A549 (cell line): ENCODE measurements around the gene LARGE1. TPM values are rescaled to one million over a fixed set of nuclear protein-coding genes. Genes with fewer than 3 reads are reported as not detected.

Source experiments
- ATAC-seq, 2 experiments: fragments of 200-7000 bp in 1 of 2; fragments of >200 bp in 1 of 2; cut with Nextera tagmentation in 1 of 2; cut with Tn5 transposase in 1 of 2; 3 replicates each; pipeline versions ENCODE4 v1.8.0 to v1.9.1; 2018 to 2020; ENCODE audit warnings: mild to moderate bottlenecking in 1 of 2, moderate library complexity in 1 of 2
- CTCF ChIA-PET: fragments of 300-600 bp; sonication (Branson Sonifier 250); formaldehyde crosslinking; extraction: SDS; loops from one replicate; lab custom pipeline; 2021; ENCODE audit warnings: antibody characterized with exemption, inconsistent platforms; lab: Yijun Ruan, JAX
- POLR2A ChIA-PET: fragments of 350-600 bp; formaldehyde crosslinking; extraction: SDS; loops from one replicate; lab custom pipeline; 2021; ENCODE audit warnings: antibody characterized with exemption, inconsistent platforms; lab: Yijun Ruan, JAX
- DNase-seq, 2 experiments: peaks; one replicate each; pipeline versions ENCODE4 v3.0.0 to v3.0.0-alpha.2; 2011 to 2016; ENCODE audit warnings: low read depth in 1 of 2, low spot score in 1 of 2
- FAIRE-seq: peaks from 2 replicates; lab custom pipeline; 2011; peaks lifted over from hg19 to GRCh38; lab: Jason Lieb, UNC
- H3K27ac ChIP-seq, 2 experiments: fragments of >200 bp; sonication (Bioruptor Twin); formaldehyde crosslinking; 3 replicates each; pipeline ENCODE4 v1.5.1; 2016 to 2017
- H3K4me1 ChIP-seq: fragments of >200 bp; sonication (Bioruptor Twin); formaldehyde crosslinking; 3 replicates; pipeline ENCODE4 v1.6.1; 2016
- H3K4me2 ChIP-seq: fragments of >200 bp; sonication (Bioruptor Twin); formaldehyde crosslinking; 3 replicates; pipeline ENCODE4 v1.6.1; 2016
- H3K4me3 ChIP-seq: fragments of >200 bp; sonication (Bioruptor Twin); formaldehyde crosslinking; 3 replicates; pipeline ENCODE4 v1.5.1; 2016
- H3K9me3 ChIP-seq: fragments of >200 bp; sonication (Bioruptor Twin); formaldehyde crosslinking; 3 replicates; pipeline ENCODE4 v1.6.1; 2016
- BCL3 ChIP-seq: fragments of >200 bp; sonication (Bioruptor Twin); formaldehyde crosslinking; IDR thresholded peaks from 3 replicates; pipeline ENCODE4 v1.6.1; 2016
- BHLHE40 ChIP-seq: IDR thresholded peaks from 2 replicates; pipeline ENCODE4 v1.6.1; 2012; ENCODE audit warnings: low read depth, low read length, inconsistent platforms
- CBX2 ChIP-seq: fragments of 200-600 bp; sonication (generic); IDR thresholded peaks from 2 replicates; pipeline ENCODE4 v1.6.1; 2016; ENCODE audit warnings: low read depth, mild to moderate bottlenecking, borderline replicate concordance
- CBX8 ChIP-seq: fragments of 200-600 bp; sonication (generic); IDR thresholded peaks from 2 replicates; pipeline ENCODE4 v1.6.1; 2016
- CTCF ChIP-seq: fragments of >200 bp; sonication (Bioruptor Twin); formaldehyde crosslinking; IDR thresholded peaks from 3 replicates; pipeline ENCODE4 v1.5.1; 2016
- EP300 ChIP-seq, 2 experiments: fragments of >200 bp; sonication (Bioruptor Twin); formaldehyde crosslinking; IDR thresholded peaks; 2 replicates in 1 of 2; 3 replicates in 1 of 2; pipeline ENCODE4 v1.6.1; 2016 to 2017
- ESRRA ChIP-seq: fragments of 150-350 bp; IDR thresholded peaks from 2 replicates; pipeline ENCODE4 v1.6.1; 2014; ENCODE audit warnings: mild to moderate bottlenecking, low read length, borderline replicate concordance
- FOSL2 ChIP-seq, 2 experiments: fragments of 450-650 bp in 1 of 2; fragments of >200 bp in 1 of 2; sonication (Bioruptor Twin) in 1 of 2; formaldehyde crosslinking; IDR thresholded peaks; 2 replicates each; pipeline versions ENCODE4 v1.5.0 to v1.6.1; 2016 to 2020; ENCODE audit warnings: mild to moderate bottlenecking in 1 of 2, moderate library complexity in 1 of 2
- HDAC2 ChIP-seq: fragments of 200-600 bp; sonication (generic); IDR thresholded peaks from 2 replicates; pipeline ENCODE4 v1.6.1; 2016
- HEYL ChIP-seq: fragments of 250-450 bp; sonication (Bioruptor Pico); IDR thresholded peaks from 2 replicates; pipeline ENCODE4 v1.8.0; 2021; ENCODE audit warnings: mild to moderate bottlenecking, moderate library complexity
- HOXA7 ChIP-seq: fragments of 250-450 bp; sonication (Bioruptor Pico); IDR thresholded peaks from 2 replicates; pipeline ENCODE4 v1.5.0; 2020; ENCODE audit warnings: mild to moderate bottlenecking, moderate library complexity
- HOXB13 ChIP-seq: fragments of 250-450 bp; sonication (Bioruptor Pico); IDR thresholded peaks from 2 replicates; pipeline ENCODE4 v1.5.0; 2020; ENCODE audit warnings: low read depth, mild to moderate bottlenecking, moderate library complexity
- JUN ChIP-seq, 2 experiments: fragments of >200 bp; sonication (Bioruptor Twin); formaldehyde crosslinking; IDR thresholded peaks; 2 replicates in 1 of 2; 3 replicates in 1 of 2; pipeline ENCODE4 v1.6.1; 2016 to 2017
- JUNB ChIP-seq: fragments of >200 bp; sonication (Bioruptor Twin); formaldehyde crosslinking; IDR thresholded peaks from 2 replicates; pipeline ENCODE4 v1.6.1; 2016
- KDM1A ChIP-seq: fragments of 200-600 bp; sonication (generic); IDR thresholded peaks from 2 replicates; pipeline ENCODE4 v1.6.1; 2016; ENCODE audit warnings: low read depth, mild to moderate bottlenecking
- MYC ChIP-seq: IDR thresholded peaks from 2 replicates; pipeline ENCODE4 v1.6.1; 2012; ENCODE audit warnings: mild to moderate bottlenecking, inconsistent platforms, low read length, improper control_type of control experiment, borderline replicate concordance
- NR3C1 ChIP-seq: fragments of >200 bp; sonication (Bioruptor Twin); formaldehyde crosslinking; IDR thresholded peaks from 3 replicates; pipeline ENCODE4 v1.6.1; 2017
- PBX3 ChIP-seq: IDR thresholded peaks from 2 replicates; pipeline ENCODE4 v1.6.1; 2012
- RCOR1 ChIP-seq: fragments of 150-350 bp; IDR thresholded peaks from 2 replicates; pipeline ENCODE4 v1.6.1; 2014; ENCODE audit warnings: antibody characterized with exemption, low read length, low read depth
- RFX5 ChIP-seq: fragments of 450-650 bp; IDR thresholded peaks from 2 replicates; pipeline ENCODE4 v1.7.1; 2014; ENCODE audit warnings: antibody characterized with exemption, mild to moderate bottlenecking, moderate library complexity
- RNF2 ChIP-seq: fragments of 200-600 bp; sonication (generic); IDR thresholded peaks from 2 replicates; pipeline ENCODE4 v1.6.1; 2016; ENCODE audit warnings: low read depth, mild to moderate bottlenecking, antibody characterized with exemption, moderate library complexity, borderline replicate concordance
- TFCP2L1 ChIP-seq: fragments of 250-450 bp; sonication (Bioruptor Pico); IDR thresholded peaks from 2 replicates; pipeline ENCODE4 v1.5.0; 2021; ENCODE audit warnings: mild to moderate bottlenecking
- TP53 ChIP-seq: fragments of 250-450 bp; sonication (Bioruptor Pico); IDR thresholded peaks from 2 replicates; pipeline ENCODE4 v1.5.0; 2021; ENCODE audit warnings: mild to moderate bottlenecking, moderate library complexity
- ZFP36 ChIP-seq: fragments of 450-650 bp; IDR thresholded peaks from 2 replicates; pipeline ENCODE4 v1.6.1; 2014; ENCODE audit warnings: borderline replicate concordance; ENCODE audit not compliant: partially characterized antibody
- ZSCAN20 ChIP-seq: fragments of 250-450 bp; sonication (Bioruptor Pico); IDR thresholded peaks from 2 replicates; pipeline ENCODE4 v1.8.0; 2022; ENCODE audit warnings: mild to moderate bottlenecking, moderate library complexity
- WGBS: methylation state at CpG from one replicate; pipeline ENCODE4 v1.1.6; 2017; ENCODE audit errors: missing lambda C conversion rate; 5-methylcytosine and 5-hydroxymethylcytosine counted together
- polyA plus RNA-seq, 4 experiments: library from polyadenylated mRNA; depleted of rRNA in 3 of 4; stranded (reverse); fragments of >200 nt; fragmentation: RNase III in 1 of 4; extraction: RNeasy Plus Mini Kit Qiagen cat#74134 plus additional on column Dnase treatment in 1 of 4; gene quantifications; 2 replicates in 3 of 4; 3 replicates in 1 of 4; pipeline ENCODE4 v1.2.3, GENCODE V29; 2011 to 2017
- TF ChIP-seq, protein P1 (sequence below): IDR thresholded peaks from 2 replicates; pipeline ENCODE4 v1.6.1; 2012

The LARGE1 gene
- polyA plus RNA-seq, 2 of the 4 experiments (the other 2 are of a cell fraction): 2.7 to 5.8 TPM

DNA sequence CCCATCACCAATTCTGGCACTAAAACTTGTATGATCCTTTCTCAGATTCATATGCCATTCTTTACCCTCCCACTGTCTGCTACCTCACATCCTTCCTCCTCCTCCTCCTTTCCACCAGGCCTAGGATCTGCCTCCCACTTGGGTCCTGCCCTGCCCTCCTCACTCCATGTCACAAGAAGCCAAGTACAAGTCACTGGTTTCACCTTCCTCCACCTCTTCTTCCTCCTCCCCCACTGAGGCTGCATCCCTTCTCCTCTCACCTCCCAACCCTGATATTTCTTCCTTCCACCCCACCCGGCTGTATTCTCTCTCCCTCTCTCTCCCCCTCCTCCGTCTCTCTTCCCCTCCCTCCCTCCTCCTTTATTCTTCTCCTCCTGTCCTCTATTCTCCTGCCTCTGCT is 46.6 kb downstream of the LARGE1 start:
- CTCF ChIA-PET: no interaction called here
- FAIRE-seq: no peak

GRCh38 chr22:33873186-33873585 is 47.1 kb downstream of the LARGE1 start:
- peaks cover 3% of the 10 kb centered on the region; the same call in 1 of the 3 replicates for H3K4me1 ChIP-seq
- no peak overlapping the region for H3K4me3 ChIP-seq
- 80% methylated on average over 13 of the region's 14 CpGs for WGBS
- H3K27ac ChIP-seq: no peak overlapping the region
- FAIRE-seq (no peak), ATAC-seq (no peak), DNase-seq (no peak)
- ChIA-PET CTCF (no interaction called here), POLR2A (no interaction called here)
- TF ChIP-seq RFX5 (no peak), HOXB13 (CRISPR knock-in tag) (no peak), HDAC2 (no peak), JUNB (no peak), FOSL2 (IDR thresholded peaks at IDR 0.05) (no peak), FOSL2 (CRISPR knock-in tag; IDR thresholded peaks at IDR 0.05) (no peak), BHLHE40 (no peak), CBX2 (no peak), NR3C1 (no peak), JUN (IDR thresholded peaks at IDR 0.05) (no peak), RCOR1 (no peak), TP53 (CRISPR knock-in tag) (no peak), TFCP2L1 (CRISPR knock-in tag) (no peak), BCL3 (no peak), CBX8 (no peak), PBX3 (no peak), ZSCAN20 (CRISPR knock-in tag) (no peak), ESRRA (no peak), HOXA7 (CRISPR knock-in tag) (no peak), HEYL (CRISPR knock-in tag) (no peak)
- H3K4me2 ChIP-seq: no peak overlapping the region
- no peaks in the 10 kb centered on the region for H3K9me3 ChIP-seq

More for the DNA sequence above, 46.6 kb downstream of the LARGE1 start:
- no peak overlapping the region for H3K4me2 ChIP-seq
- no peak overlapping the region for H3K27ac ChIP-seq
- H3K9me3 ChIP-seq: no peaks in the 10 kb centered on the region
- TF ChIP-seq EP300 (IDR thresholded peaks at IDR 0.05): no peak
- no peak for TF ChIP-seq KDM1A
- TF ChIP-seq, protein P1, sequence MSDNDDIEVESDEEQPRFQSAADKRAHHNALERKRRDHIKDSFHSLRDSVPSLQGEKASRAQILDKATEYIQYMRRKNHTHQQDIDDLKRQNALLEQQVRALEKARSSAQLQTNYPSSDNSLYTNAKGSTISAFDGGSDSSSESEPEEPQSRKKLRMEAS: no peak
- no peak for TF ChIP-seq CTCF
- TF ChIP-seq MYC: no peak
- no peak for TF ChIP-seq ZFP36
- TF ChIP-seq HOXA7 (CRISPR knock-in tag): no peak
- TF ChIP-seq RNF2: no peak
- no peak for TF ChIP-seq BHLHE40
- ATAC-seq (no peak), DNase-seq (no peak)
- H3K4me3 ChIP-seq: no peak overlapping the region
- peaks cover 3% of the 10 kb centered on the region; the same call in 1 of the 3 replicates for H3K4me1 ChIP-seq
- POLR2A ChIA-PET: no interaction called here
- WGBS: 90% methylated on average over 1 of the region's 2 CpGs
